Chondrocyte (in vitro differentiated cells): Measurements from ENCODE around the gene CSK. TPM values are rescaled to one million over a fixed set of nuclear protein-coding genes. Genes with fewer than 3 reads are reported as not detected.

ENCODE experiments used
- DNase-seq: peaks from one replicate; pipeline ENCODE4 v3.0.0; 2021; ENCODE audit warnings: mixed read lengths, low spot score
- H3K27ac Mint-ChIP-seq: one replicate; pipeline ENCODE4 v1.8.0; 2021; ENCODE audit warnings: mild to moderate bottlenecking, moderate library complexity, mixed read lengths; ENCODE audit not compliant: unreplicated experiment
- H3K27me3 Mint-ChIP-seq: 2 replicates; pipeline ENCODE4 v1.8.0; 2021; ENCODE audit warnings: low read depth, mixed read lengths
- H3K36me3 Mint-ChIP-seq: 2 replicates; pipeline ENCODE4 v1.8.0; 2021; ENCODE audit warnings: low read depth, mixed read lengths
- H3K4me1 Mint-ChIP-seq: 2 replicates; pipeline ENCODE4 v1.8.0; 2021; ENCODE audit warnings: low read depth, mild to moderate bottlenecking, mixed read lengths
- H3K4me3 Mint-ChIP-seq: one replicate; pipeline ENCODE4 v1.8.0; 2021; ENCODE audit warnings: mild to moderate bottlenecking, moderate library complexity, mixed read lengths; ENCODE audit not compliant: unreplicated experiment
- H3K9me3 Mint-ChIP-seq: 2 replicates; pipeline ENCODE4 v1.8.0; 2021; ENCODE audit warnings: low read depth, mixed read lengths
- total RNA-seq: library from RNA; stranded (reverse); gene quantifications from 3 replicates; pipeline ENCODE4 v1.2.1, GENCODE V29; 2021
- TF ChIP-seq, protein P1 (sequence below): fragments of 200-600 bp; sonication (generic); IDR thresholded peaks from 2 replicates; pipeline ENCODE4 v1.5.0; 2021; ENCODE audit warnings: antibody characterized with exemption, mild to moderate bottlenecking, moderate library complexity

Gene CSK
- total RNA-seq, 1 donor from 2014 or later, result 39.9 TPM

DNA sequence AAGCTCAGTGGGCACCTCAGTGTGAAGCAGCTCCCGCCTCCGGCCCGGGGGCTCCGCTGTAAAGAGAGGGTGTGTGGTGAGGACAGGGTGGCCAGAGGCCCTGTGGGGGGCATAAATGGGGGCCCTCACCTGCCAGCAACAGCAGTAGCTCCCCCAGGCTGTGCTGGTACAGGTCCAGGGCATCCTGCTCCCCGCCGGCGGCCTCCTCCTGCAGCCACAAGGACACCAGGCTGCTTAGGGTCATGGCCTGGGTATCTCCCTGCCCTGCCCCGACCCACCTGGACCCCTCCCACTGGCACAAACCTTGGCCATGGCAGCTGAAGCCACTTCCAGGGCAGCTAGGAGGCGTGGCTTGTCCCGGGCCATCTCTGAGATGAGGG is 56.2 kb downstream of the CSK start:
- Mint-ChIP-seq H3K27ac (no peak overlapping the region), H3K4me3 (no peak overlapping the region), H3K36me3 (peaks cover 5% of the 10 kb centered on the region), H3K9me3 (no peaks in the 10 kb centered on the region), H3K4me1 (peaks cover 17% of the 10 kb centered on the region), H3K27me3 (no peaks in the 10 kb centered on the region)
- DNase-seq, result no peak
- TF ChIP-seq, protein P1, sequence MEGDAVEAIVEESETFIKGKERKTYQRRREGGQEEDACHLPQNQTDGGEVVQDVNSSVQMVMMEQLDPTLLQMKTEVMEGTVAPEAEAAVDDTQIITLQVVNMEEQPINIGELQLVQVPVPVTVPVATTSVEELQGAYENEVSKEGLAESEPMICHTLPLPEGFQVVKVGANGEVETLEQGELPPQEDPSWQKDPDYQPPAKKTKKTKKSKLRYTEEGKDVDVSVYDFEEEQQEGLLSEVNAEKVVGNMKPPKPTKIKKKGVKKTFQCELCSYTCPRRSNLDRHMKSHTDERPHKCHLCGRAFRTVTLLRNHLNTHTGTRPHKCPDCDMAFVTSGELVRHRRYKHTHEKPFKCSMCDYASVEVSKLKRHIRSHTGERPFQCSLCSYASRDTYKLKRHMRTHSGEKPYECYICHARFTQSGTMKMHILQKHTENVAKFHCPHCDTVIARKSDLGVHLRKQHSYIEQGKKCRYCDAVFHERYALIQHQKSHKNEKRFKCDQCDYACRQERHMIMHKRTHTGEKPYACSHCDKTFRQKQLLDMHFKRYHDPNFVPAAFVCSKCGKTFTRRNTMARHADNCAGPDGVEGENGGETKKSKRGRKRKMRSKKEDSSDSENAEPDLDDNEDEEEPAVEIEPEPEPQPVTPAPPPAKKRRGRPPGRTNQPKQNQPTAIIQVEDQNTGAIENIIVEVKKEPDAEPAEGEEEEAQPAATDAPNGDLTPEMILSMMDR, result no peak

DNA sequence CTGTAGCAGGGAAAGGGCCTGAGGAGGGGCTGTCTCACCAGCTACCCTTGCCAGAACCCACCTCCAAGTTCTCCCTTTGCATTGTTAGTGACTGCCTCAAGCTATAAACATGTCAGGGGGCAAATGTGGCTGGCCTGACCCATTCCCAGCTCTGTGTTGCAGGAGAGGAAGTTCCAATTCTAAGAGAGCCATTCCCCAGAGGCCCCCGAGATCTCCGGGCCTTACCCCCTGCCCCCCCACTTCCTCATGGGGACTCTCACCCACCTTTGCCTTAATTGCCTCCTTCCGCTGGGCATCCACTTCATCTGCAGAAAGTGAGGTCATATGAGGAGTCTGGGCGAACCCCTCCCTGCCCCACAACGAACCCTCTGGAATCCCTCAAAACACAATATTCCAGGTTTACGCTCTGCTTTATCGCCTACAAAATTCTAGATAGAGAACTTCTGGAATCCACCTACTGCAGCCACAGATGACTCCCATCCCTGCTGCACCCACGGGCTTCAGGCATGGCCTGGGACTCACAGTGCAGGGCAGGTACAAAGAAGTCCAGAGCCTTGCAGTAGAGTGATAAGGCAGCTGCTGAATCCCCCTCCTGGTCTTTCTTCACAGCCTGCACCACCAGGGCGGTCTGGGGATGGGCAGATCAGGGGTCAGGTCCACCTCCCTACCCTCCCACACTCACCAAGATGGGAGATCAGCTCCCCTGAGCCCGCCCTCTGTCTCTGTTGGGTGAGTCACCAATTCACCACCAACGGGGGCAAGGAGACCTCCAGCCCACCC is 57.1 kb downstream of the CSK start:
- Mint-ChIP-seq H3K4me1 (peaks cover 22% of the 10 kb centered on the region), H3K4me3 (no peak overlapping the region), H3K27me3 (no peaks in the 10 kb centered on the region), H3K36me3 (peaks cover 5% of the 10 kb centered on the region), H3K9me3 (no peaks in the 10 kb centered on the region), H3K27ac (no peak overlapping the region)
- no peak for DNase-seq
- TF ChIP-seq, protein P1, result no peak

DNA sequence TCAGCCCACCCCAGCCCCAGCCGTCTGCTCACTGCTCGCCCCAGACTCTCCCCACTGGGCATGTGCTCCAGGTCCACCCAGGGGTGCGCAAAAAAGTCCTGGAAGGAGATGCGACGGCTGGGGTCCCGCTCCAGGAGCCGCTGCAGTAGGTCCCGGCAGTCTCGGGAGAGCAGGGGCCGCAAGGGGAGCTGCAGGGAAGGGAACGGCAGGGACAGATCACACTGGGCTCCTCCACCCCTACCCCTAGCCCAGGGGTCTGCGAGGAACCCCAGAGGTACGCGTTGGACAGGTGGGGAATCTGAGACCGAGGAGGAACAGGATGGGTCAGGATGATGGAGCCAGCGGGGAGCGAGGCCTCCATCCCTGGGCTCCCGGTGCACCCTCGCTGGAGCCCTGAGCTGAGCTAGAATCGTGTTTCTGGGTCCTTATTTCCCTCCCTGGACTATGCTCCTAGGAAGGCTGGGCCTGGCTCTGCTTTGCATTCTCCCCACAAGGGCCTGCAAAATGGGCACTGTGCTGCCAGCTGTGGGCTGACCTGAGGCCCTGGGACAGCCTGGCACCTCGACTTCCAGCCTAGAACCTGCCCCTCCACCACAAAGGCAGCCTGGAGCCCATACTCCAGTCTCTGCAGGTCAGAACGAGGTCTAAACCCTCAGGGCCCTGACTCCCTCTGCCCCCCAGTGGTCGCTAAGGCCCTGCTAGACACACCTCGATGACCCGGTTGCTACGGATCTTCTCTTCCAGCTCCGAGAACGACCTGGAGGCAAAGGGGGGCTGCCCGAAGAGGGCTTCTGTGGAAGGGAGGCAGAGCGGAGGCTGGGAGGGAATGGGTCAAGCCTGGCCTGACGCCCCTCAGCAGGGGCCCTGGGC is 57.9 kb downstream of the CSK start:
- Mint-ChIP-seq H3K27me3 (no peaks in the 10 kb centered on the region), H3K36me3 (peaks cover 7% of the 10 kb centered on the region), H3K27ac (no peak overlapping the region), H3K4me3 (no peak overlapping the region), H3K9me3 (no peaks in the 10 kb centered on the region), H3K4me1 (peaks cover 22% of the 10 kb centered on the region)
- TF ChIP-seq, protein P1, result no peak
- no peak for DNase-seq

DNA sequence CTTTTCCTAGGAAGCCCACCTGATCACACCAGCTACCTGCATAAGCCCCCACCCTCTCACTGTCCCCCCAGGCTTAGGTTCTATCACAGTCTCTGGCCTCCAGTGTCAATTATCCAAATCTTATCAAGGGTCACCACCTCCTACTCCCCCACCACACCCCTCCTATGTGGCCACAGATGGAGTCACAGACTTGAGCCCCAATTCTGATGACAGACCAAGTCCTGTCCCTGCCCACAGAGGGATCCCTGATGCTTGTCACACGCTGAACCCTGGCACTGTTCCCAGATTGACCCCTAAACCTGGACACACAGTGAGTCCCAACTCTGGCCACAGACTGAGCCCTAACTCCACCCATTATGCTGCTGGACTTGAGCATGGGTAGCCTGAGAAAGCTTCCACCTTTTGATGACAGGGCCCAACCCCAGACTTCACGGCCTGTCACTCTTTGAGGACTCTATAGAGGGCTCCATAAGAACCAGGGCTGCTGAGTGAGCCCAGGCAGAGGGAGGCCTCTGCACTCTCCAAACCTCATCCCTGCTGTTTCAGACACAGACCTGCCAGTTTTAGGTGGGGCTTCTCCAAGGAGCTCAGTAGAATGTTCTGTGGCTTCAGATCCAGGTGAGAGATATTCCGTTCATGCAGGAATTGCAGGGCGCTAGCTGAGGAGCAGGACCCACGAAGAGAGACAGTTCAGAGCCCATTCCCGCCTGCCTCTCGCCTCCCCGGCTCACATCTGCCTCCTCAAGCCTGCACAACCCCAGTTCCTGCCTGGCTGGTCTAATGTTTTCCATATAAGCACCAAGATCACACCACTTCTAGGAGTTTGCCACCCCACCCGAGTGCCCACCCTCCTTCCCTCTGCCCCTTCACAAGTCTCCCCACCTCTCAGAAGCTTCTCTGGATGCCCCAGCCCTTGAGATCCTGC is 59.2 kb downstream of the CSK start:
- no peak for DNase-seq
- no peaks in the 10 kb centered on the region for H3K9me3 Mint-ChIP-seq
- H3K4me1 Mint-ChIP-seq, result peaks cover 22% of the 10 kb centered on the region
- H3K27ac Mint-ChIP-seq, result no peak overlapping the region
- H3K4me3 Mint-ChIP-seq, result peak overlapping the region; percentile 28
- H3K27me3 Mint-ChIP-seq, result no peaks in the 10 kb centered on the region
- TF ChIP-seq, protein P1, result no peak
- H3K36me3 Mint-ChIP-seq, result peaks cover 7% of the 10 kb centered on the region
